NCI-H2081 treated with DMSO at 0.1 percent for 48 hours (cell line): ENCODE results near the gene TELO2.

Source experiments
- DNase-seq: peaks from one replicate; lab custom pipeline; 2025; lab: John Stamatoyannopoulos, UW

The TELO2 gene

DNA sequence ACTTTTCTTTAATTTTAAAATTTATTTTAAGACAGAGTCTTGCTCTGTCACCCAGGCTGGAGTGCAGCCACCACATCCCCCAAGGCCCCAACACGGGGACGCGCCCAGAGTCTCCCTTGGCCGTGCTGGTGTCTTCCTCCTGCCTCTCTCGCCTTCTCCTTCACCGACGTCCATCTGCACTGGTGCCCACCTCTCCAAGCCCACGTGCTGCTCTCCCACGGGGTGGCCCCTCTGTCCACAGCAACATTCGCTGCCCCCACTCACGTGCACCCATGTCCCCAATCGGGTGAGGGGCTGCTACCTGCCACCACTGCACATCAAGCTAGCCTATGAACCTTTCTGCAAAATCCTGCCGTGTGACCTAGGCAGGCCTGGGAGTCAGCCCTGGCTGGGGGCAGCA is 43.4 kb downstream of the TELO2 start:
- no peak for DNase-seq

GRCh38 chr16:1537138-1537577 is 44.0 kb downstream of the TELO2 start:
- DNase-seq, result no peak

- DNase-seq, result no peak
These were observed 44.7 kb downstream of the TELO2 start for GRCh38 chr16:1537763-1538289.

DNA sequence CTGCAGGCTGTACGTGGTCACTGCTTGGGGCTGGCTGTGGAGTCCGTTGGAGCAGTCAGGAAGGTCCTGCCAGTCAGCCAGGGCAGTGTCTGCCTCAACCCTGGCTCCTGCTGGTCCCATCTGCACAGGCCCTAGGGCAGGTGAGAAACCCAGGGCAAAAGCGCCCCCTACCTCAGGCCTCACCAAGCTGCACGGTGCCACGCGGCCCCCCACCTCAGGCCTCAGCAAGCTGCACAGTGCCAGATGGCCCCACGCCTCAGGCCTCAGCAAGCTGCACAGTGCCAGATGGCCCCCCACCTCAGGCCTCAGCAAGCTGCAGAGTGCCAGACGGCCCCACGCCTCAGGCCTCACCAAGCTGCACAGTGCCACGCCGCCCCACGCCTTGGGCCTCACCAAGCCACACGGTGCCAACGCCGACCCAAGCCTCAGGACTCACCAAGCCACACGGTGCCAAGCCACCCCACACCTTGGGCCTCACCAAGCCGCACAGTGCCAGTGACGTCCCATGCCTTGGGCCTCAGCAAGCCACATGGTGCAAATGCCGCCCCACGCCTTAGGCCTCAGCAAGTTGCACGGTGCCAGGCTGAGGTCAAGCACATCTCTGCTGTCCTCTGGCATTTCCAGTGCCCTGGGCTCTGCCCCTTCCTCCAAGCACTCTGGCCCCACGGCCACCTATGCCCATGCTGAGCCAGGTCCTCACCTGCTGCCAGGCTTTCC is 45.8 kb downstream of the TELO2 start:
- DNase-seq, result no peak

DNA sequence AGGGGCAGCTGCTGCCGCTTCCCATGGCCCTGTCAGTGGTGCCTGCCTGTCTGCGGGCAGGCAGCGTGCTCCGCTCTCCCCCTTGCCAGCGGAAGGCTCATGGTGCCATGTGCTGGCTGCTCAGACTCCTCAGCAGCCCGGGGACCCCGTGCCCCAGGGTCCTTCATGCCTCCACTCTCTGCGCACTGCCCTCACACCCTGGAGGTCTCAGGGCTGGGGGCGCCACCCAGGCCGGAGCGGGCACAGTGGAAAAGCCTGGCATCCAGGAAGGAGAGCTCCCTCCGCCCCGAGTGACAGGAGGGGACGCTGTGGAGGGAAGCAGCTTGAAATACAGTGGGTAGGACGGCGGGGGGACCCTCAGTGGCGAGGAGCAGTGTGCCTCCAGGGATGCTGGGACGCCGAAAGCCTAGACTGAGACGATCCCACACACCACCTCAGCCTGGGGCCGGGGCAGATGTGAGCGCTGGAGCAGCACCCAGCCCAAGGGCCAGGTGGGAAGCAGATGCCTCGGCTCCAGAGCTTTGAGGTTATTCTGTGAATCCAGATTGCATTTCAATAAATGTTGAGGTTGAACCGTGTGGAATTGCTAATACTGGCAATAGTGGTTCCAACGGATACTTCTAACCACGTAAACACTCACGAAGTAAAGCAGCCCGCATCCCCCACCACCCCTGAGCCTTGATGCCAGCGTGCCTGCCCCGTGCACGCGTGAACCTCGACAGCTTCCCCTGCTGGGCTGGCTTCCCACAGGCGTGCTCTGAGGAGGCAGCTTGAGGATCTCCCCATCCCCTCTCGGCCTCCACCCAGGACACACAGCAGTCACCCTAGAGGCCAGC is 46.8 kb downstream of the TELO2 start:
- no peak for DNase-seq

- DNase-seq, result no peak
These were observed 47.3 kb downstream of the TELO2 start for GRCh38 chr16:1540556-1540855.

- no peak for DNase-seq
These were observed 48.4 kb downstream of the TELO2 start for GRCh38 chr16:1541293-1542165.

DNA sequence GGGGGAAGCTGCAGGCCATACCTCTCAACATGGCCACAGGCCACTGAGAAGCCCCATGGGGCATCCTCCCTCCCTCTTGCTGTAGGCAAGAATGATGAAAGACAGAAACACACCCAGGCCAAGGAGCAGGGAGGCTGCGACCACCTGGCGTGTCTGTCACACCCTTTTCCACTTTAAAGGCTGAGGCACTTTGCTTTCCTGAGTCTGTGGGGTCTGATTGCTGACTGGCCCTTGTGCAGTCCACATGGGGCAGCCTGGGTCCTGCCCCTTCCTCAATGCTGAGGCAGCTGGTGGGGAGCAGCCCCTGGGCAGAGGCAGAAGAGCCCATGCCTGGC is 49.0 kb downstream of the TELO2 start:
- no peak for DNase-seq

DNA sequence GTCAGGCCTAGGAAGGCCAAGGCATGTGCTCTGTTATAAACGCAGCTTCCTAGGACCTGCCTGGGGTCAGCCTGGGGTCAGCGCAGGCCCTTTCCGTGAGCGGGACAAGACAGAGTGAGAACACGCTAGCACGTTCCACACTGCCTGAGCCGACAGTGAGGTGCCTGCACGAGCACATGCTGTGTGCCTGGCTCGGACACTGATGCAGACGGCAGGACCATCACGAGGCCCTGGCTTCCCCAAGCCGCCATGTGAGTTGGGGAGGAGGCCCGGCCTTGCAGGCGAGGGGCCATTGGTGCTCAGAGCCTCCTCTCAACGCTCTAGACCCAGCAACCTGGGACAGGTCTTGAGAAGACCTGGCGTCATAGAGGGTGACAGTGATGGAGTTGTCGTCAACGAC is 49.4 kb downstream of the TELO2 start:
- no peak for DNase-seq

- DNase-seq, result no peak
These were observed 50.1 kb downstream of the TELO2 start for GRCh38 chr16:1543085-1543896.

GRCh38 chr16:1545044-1546040 is 52.2 kb downstream of the TELO2 start:
- DNase-seq, result no peak

DNA sequence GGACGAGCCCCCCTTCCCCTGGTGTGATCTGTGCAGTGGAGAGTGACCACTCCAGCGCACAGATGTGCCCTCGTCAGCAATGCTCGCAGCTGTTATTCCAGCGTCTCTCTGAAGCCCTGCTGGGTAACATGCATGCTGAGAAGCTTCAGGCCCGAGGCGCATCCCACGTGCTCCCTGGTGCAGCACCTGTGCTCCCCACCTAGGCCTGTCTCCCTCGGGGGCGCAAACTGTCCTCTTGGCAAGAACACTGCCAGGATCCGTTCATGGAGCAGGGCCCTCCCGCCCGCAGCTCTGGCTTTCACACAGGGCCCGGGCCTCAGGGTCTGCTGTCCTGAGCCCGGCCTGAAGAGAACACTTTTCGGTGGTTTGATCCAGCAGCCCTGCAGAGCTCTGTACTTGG is 53.3 kb downstream of the TELO2 start:
- no peak for DNase-seq

DNA sequence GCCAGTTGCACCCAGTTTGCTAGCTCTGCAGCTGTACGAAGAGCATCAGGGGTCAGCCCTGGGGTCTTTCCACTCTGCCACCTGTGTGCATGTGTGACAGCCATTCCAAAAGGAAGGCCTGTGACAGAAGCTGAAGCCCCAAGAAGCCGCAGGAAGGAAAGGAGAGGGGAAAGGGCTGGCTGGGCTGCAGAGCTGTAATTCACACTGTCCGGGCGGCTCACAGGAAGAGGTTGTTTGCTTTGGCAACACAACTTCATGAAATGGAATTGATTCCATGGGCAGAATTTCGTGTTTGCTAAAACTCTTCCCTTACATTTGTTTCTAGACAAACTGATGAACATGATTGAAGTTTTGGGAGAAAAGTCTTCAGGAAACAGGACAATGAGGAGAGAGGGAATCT is 55.1 kb downstream of the TELO2 start:
- DNase-seq, result no peak

DNA sequence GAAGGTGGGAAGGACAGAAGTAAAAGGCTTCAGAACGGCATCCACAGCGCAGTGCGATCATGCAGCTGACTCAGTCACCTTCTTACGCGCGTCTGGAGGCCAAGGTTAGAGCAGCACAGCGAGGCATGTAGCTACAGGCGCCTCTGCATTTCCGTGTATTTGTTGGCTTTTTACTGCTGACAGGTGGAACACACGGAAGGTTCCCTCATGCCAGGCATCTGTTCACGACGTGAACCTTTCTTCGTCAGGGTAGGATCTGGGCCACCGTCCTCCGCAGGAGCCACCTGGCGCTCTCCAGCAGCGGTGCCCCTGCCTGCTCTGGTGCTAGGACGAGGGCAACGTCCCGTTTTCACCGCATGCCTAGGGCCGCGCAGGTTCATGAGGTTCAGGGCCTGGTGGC is 55.6 kb downstream of the TELO2 start:
- DNase-seq, result no peak

DNA sequence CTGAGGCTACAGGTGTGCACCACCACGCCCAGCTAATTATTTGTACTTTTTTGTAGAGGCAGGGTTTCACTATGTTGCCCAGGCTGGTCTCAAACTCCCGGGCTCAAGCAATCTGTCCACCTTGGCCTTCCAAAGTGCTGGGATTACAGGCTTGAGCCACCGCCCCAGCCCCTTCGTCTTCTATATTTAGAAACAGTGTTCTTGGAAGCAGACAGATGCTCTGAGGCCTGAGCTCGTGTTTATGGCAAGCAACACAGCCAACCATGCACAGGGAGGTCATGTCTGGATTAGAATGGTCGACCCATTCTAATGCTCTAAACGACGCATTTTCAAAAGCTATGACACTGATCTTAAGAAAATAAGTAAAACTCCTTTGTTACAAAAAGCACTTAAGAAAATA is 56.9 kb downstream of the TELO2 start:
- DNase-seq, result no peak

DNA sequence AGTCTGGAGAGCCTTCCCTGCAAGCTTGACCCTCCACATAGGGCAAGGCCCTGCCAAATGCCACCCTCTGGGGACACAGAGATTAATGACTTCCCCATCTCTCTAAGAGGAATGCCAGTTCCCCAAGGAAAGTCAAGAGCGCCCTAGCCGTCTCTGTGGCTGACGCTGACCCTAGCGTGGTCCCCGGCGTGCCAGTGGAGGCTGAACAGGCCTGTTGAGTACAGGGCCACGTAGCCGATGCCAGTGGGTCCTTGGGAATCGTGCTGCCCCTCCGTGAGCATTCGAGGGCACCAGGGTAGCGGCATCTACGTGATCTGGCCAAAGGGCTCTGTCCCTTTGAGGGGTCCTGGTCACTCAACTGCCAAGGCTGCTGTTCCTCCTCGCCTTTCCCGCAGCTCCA is 57.5 kb downstream of the TELO2 start:
- DNase-seq, result no peak

DNA sequence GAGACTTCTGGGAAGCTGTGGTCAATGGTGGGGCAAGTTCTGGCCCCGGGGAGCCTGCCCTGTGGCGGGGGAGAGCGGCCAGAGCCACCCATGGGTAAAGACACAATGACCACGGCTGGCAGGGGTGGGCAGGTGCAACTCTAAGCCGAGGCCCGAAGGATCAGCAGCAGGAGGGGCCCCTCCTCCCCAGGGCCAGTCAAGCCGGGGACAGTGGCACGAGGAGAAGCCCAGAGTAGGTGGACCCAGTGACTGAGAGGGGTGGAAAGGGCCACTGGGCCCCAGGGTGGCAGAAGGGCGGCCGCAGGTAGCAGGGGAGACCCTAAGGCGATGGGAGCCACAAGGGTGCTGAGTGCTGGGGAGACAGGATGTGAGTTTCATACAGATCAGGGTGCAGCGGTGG is 58.0 kb downstream of the TELO2 start:
- no peak for DNase-seq

DNA sequence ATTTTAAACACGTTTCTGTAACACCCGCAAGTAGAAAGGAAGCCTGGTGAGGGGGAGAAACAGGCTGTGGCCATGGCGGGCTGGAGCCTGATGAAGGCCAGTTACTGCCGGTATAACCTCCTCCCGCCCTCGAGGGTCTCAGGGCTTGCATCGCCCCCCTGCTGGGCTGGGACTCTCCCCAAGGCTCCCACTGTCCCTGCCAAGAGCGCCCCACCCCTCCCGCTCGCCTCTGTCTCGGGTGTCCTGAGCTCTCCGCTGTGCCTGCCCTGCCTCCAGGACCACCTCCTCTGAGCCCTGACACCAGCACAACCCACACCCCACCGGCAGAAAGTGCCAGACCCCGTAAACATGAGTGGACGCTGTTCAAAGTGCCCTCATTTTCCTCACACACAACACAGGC is 59.0 kb downstream of the TELO2 start:
- DNase-seq, result no peak

GRCh38 chr16:1553946-1554825 is 61.0 kb downstream of the TELO2 start:
- no peak for DNase-seq
